IPS-NIHi11 (cell line): ENCODE data around the gene LGALS3.

Experiments used
- DNase-seq: peaks from one replicate; pipeline ENCODE4 v3.0.0; 2012; ENCODE audit warnings: mixed read lengths, low spot score

The LGALS3 gene

DNA sequence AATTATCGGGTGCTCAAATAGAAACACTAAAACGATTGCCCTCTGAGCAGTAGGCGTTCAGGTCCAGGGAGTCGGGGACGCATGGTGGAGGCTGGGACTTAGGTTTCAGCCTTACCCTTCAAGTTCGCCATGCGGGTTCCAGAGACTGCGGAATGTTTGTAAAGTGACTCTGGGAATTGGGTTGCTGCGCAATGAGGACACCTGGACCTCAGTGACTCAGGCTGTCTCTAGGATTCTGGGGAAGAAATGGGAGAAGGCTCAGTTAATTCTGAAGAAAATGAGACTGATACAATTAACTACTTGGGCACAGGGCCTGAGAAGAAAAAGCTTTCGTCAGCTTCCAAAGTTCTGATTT is 1.1 kb downstream of the LGALS3 start:
- peak; percentile 30 for DNase-seq

DNA sequence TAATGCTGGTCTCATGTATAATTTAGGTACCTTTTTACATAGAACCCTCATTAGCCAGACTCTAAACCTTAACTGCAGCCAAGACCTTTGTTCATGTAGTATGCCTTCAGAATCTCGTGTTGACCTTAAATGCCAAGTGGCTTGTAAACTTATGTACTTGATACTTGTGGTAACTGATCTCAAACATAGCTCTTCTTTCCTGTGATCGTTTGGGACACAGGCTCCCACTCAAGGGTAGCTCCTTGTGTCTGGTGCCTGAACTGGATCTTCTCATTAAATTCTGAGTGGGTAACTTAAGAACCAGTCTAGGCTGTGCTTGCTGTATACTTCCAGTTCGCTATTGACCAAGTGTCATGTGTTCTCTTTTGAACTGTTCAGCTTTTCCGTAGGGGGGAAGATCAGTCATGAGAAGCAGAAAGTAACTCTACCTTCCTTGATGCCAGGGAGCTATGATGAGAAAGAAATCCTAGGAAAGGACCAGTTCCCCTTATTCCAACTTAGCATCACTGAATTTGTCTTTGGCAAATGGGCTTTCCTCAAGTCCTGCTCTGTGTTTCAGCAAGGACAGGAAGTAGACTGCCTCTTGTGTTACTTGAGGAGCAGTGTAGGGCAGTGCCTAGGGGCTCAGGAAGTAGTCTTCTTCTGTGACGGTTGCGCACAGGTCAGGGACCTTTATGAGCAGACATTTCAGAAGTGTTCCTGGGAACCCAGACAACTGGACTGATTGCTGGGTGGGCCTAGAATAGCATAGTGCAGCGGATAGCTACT is 2.5 kb downstream of the LGALS3 start:
- no peak for DNase-seq

DNA sequence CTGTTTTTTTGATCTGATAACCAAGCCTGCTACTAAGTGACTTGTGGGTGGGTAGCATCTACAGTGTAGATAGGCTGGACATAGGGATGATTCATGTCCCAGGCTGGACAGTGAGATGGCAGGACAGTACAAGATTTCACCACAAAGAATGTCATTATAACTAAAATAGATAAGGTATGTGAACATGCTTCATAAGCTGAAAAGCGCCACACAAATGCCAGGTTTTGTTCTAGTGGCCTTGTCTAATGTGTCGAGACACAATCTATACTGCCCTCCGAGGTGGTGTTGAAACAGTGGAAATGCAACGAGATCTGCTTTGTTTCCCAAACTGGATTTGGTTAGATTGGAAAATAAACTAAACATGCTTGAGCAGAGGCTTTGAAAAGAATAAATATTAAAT is 4.4 kb downstream of the LGALS3 start:
- peak; percentile 42 for DNase-seq

DNA sequence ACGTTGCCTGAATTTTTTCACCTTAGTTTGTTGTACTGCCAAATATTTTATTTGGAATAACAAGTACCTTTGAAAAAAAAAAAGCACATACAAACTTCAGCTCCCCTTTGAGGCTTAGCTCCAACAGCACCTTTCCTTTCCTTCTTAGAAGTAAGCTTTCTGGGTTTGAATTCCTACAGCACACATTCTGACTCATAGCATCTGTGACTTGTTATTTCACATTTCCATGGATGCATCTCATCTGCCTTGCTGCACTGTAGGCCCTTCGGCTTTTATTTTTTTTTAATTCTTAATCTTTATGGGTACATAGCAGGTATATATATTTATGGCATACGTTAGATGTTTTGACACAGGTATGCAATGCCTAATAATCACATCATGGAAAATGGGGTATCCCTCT is 7.2 kb downstream of the LGALS3 start:
- DNase-seq = no peak

DNA sequence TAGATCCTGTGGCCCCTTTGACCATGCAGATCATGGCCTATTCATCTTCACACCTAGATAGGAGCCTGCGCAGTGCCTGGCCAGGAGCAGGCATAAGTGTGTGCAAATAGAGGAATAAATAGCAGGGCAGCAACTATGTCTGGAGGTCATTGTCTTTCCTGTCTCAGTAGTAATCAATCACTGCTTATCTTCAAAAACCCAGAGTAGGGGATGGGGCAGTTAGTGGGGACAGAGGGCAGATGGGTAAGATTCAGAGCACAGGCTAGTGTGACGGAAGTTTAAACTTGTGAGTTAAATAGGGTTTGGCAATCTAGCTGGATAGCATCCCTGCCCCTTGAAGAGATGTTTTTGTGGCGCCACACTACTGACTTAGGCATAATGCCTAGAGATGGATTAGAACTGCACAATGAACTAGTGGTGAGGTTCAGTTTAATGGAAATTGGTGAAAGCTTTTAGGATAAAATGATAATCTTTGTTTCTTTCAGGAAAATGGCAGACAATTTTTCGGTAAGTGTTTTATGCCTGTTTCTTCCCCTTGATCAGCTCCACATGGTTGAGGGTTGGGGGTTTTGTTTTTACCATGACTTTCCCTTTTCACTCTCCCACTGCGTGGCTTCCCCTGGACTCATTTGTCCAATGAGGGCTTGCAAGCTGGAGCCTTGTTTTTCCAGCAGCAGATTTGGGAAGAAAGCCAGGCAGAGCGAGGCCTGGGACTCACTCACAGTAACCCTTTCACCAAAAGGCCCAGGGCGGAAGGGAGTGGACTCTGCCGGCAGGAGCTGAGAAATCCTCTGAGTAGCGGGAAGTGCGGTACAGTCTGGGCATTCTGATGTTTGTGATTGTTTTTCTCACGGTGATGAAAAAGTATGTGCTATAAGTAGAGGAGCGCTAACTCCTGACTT is 8.1 kb downstream of the LGALS3 start:
- DNase-seq = no peak

DNA sequence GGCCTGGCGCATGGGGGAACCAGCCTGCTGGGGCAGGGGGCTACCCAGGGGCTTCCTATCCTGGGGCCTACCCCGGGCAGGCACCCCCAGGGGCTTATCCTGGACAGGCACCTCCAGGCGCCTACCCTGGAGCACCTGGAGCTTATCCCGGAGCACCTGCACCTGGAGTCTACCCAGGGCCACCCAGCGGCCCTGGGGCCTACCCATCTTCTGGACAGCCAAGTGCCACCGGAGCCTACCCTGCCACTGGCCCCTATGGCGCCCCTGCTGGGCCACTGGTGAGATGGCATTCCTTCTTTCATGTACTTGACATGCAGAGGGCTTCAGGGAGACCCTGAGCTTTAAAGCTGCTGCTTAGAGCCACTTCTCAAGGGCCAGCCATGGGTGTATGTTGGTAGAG is 9.0 kb downstream of the LGALS3 start:
- DNase-seq = peak; percentile 64

DNA sequence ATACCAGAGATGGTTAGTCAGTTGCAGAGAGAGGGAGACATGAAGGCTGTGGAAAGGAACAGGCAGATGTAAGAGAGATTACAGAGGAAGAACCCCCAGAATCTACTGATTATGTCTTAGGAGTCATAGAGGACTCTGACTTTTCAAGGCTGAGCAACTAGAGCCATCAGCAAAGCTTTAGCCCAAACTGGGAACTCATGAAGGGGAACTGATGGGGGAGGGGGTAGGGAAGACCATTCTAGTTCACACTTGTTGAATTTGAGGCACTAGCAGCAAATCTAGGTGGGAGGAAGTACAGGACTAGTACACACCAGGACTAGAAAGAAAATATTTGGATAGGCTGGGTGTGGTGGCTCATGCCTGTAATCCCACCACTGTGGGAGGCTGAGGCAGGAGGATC is 10.1 kb downstream of the LGALS3 start:
- no peak for DNase-seq

DNA sequence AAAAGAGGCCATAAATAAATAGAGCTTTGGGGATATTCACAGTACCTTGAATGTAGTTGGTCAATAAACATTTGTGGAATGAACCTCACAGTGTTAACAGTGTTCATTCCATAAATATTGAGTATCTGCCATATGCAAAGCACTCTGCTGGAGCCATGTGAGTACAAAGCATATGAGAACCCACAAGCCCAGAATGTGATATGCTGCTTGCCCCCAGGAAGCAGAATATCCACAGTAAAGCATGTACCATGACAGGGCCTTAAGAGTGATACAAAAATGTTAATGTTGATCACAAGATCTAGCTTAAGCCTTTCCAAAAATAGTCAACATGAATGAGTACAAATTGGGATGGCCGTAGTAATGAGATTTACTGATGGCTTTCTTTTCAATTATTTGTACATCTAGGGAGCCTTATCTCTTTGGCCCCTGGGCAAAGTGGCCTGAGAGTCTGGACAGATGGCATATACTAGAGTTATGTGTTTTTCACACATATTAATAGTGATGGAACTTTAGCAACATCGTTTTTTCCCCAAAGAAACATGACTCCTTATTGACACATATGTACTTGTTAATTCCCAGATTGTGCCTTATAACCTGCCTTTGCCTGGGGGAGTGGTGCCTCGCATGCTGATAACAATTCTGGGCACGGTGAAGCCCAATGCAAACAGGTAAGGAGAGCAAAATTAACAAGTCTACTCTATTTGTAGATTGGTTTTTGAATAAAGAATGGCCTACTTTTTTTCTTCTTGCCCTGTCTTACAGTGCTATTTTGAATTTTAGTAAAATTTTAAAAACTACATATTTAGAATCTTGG is 10.9 kb downstream of the LGALS3 start:
- DNase-seq = no peak

DNA sequence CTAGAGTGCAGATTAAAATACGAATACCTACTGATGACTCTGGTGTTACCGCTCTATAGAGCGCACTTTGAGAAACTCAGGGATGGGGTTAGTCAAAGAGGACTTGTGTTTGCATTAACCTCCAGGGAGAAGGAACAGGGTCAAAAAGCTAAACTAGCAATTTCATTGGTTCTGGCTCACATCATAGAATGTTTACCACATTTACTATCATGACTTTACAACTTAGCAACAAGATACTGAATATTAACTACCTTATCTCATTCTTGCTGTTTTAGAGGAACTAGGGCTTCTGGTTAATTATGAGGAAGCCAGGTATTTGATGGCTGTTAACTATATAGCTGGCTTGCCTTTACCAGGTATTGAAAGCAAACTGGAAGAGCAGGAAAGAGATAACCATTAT is 12.8 kb downstream of the LGALS3 start:
- DNase-seq = no peak

DNA sequence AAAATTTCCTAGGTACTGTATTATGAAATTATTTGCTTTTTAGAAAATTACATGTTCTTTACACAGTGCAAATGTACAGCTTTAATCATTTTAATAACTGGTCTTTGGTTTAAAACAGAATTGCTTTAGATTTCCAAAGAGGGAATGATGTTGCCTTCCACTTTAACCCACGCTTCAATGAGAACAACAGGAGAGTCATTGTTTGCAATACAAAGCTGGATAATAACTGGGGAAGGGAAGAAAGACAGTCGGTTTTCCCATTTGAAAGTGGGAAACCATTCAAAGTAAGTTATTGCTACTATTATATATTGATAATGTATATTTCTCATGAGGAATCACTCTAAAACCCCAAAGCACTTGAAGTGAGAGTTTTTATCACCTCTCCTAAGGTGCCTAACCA is 13.4 kb downstream of the LGALS3 start:
- no peak for DNase-seq

DNA sequence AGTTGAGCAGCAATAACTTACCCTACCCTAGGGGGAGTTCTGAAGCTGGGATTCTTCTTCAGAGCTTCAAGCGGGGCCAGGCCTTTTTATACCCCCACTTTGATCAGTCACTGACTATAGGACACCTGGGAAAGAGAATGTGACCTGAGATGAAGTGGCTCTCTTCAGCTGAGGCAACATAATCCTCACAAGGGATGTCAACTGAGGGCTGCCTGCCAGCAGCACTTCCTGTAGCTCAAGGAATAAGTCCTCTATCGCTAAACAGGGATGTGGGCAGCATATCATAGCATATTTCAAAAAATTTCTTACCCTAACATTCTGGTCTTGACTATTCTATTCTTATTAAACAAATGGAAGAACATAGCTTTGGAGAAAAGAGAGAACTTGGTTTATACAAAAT is 17.4 kb downstream of the LGALS3 start:
- DNase-seq = no peak

DNA sequence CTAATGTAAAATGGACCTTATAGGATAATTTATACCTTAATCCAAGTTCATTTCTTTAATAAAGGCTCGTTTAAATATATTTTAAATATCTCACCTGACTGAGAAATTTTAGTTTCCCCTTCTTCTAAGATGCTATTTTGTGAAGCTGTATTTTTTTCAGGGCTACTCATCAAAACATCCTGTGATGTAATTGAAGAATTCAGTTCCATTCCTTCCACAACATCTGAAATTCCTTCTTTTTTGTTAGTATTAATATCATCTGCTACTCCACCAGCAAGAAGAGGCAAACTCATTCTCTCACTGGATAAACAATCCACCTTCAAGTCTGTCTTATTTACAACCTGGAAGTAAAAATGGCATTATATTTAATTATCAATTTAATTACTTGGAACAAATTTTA is 22.5 kb downstream of the LGALS3 start:
- DNase-seq = no peak

DNA sequence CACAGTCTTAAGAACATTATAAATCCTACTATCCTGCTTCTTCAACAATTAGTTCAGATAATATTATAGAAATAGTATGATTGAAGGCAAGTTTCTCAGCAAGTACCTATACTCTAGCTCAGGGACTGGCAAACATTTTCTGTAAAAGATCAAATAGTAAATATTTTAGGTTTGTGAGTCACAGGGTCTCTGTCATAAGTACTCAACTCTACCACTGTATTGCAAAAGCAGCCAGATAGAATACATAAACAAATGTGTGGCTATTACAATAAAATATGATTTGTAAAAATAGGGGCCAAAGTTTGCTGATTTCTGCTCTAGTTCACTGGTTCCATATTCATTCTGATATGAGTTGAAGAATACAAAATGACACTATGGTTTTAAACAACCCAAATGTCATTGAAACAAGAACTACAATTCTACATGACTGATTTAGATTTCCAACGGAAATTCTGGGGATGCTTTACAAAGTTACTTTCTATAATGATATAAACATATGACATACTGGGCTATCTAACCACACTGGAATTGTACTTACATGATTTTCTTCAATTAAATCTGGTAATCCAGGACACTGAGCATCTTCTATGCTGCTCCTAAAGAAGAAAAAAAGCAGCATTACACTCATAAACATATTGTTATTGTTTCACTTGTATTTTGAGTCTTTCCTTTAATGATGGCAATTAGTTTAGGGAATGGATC is 23.2 kb downstream of the LGALS3 start:
- DNase-seq = no peak

DNA sequence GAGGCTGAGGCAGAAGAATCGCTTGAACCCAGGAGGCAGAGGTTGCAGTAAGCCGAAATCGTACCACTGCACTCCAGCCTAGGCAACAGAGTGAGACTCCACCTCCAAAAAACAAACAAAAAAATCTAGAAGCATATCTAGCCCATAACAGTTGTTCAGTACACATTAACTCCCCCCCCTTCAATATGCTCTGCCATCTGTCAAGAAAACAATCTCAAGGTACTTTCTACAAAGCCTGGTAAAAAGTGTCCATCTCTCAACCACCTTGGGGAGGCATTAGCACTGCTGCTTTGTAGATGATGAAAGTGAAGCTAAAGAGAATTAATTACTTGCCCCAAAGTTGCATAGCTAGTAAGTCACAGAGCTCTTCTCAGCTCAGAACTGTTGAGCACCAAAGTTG is 24.9 kb downstream of the LGALS3 start:
- DNase-seq = no peak

DNA sequence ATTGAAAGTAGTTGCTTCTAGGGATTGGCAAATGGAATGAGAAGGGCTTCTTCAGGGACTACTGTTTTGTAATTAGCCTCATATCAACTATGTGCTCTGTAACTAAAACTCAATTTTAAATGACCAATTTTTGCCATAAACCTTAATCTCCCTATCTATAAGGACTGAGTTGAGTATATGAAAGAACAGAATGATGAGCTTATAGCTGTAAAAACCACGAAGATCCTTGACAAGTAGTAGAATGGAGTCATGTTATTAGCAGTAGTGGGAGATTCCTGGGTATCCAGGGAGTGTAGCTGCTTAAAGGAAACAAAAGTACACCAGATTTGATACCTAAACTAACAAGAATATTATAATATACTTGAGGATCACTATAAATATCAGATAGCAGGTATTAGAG is 28.0 kb downstream of the LGALS3 start:
- DNase-seq = no peak

DNA sequence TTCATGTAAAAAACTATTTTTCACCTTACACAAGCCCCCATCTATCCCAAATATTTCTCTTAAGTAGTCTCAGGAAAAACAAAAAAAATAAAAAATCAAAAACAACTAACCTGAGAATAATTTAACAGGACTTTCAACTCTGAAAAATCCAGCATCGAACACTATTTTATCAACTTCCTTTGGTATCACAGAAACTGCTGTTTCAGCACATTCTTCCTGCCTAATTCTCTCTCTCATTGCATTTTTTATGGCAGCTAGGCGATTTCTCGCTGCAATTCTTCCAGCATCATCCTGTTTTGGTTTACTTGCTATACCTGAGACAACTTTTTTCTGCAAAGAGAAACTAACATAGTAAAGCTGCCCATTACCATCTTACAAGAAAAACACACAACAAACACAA is 29.4 kb downstream of the LGALS3 start:
- DNase-seq = no peak

DNA sequence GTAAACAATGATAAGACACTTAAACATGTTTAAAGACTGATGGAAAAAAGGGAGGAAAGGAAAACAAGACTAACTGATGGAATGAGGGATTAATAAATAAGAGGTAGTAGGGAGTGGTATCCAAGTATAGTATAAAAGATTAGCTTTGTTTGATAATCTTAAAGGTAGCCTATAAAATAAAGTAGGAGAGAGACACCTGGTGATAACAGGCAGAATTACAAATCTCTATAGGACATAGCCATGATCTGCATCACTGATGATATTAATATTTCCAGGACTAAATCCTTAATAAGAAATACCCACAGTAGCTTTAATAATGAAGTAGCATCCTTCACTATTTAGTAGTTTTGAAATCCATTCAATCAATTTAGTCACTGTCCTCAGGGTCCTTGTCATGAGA is 31.9 kb downstream of the LGALS3 start:
- DNase-seq = no peak

DNA sequence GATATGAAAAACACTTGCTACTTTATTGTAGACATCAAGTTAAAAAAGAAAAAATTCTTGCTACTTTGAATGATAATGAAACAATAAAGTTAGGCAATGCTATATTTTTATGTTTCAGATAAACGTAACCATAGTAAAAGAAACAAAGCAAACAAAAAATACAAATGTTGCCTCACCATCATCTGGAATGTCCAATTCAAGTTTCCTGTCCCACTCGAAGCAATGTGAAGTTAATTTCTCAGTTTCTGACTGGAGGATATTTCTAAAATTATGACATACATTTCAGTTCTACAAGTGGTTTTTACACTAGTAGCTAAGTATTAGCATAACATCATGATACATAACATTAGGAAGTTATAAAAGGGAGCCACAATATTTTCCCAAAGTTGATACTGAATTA is 41.5 kb downstream of the LGALS3 start:
- no peak for DNase-seq

DNA sequence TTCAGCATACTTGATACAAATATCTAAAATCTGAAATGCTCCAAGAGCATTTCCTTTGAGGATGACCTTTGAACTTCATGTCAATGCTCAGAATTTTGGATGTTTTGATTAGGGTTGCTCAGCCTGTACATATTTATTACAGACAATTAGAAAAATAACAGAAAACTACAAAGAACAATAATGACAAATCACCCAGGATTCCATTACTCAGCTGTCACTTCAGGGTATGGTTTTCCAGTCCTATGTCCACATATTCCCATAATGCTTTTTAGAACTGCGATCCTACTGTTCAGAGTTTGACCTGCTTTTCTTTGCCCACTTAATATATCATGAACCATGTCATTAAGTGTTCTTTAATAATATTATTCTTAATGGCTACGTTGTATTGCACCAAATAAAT is 51.0 kb downstream of the LGALS3 start:
- no peak for DNase-seq

DNA sequence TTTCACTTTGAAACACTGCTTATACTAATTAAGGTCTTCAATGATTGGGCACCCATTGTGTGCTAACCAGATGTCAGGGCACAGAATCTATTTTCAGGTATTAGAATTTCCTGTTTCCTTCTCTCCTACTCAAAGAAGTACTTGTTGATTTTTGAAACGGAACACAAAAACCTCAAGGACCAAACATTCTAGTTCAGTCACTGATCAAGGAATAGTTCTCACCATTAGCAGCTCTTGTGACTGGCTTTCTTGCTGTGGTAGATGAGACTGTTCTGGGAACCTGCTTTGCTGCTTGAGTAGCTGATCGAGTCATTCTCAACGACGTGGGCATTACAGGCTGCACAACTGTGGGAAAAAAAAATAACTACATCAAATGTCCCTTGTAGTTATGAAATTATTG is 51.4 kb downstream of the LGALS3 start:
- DNase-seq = no peak

DNA sequence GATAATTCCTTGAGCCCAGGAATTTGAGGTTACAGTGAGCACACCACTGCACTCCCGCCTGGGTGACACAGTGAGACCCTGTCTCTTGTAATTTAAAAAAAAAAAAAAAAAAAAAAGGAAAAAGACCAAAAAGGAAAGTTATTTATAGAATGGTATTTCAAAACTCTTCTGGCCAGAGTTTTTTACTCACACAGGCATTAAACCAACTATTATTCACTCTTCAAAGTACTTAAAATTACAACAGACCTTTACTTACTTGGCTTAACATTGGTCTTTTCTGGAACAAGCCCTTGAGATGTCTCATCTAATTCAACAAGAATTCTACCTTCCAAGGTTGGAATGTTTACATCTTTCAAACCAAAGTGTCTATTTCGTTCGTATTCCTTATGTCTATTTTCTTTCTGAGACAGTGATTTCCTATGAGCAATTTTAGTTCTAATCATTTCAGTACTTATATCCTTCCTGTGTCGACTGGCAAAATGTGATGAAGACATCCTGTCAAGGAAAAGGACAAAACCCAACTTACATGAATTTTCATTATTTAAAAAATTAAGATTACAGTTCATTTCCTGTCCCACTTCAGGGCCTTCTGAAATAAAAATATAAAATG is 59.7 kb downstream of the LGALS3 start:
- no peak for DNase-seq

DNA sequence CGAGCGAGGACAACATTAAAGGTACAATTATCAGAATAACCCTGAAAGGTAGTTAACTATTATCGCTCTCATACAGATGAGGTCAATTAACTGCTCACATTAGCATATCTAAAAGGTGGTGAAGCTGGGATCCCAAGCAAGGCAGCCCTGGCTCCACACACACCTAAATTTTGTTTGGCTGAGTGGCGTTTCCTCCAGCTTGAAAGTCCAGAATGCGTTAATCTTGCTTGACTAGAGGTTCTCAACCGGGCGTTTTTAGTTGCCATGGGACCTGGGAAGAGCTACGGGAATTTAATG is 61.8 kb downstream of the LGALS3 start:
- DNase-seq = no peak
